Measurements from ENCODE around the gene ZCCHC10.
A peak's percentile ranks its signal among the peaks of the same experiment; 100 is the strongest.
"Not testable (repeated sequence)": the region's sequence is repeated elsewhere in the genome, so short reads cannot be mapped to it uniquely, and the experiment has no call there.

The ZCCHC10 gene

GRCh38 chr5:132972436-132972828 is 53.9 kb downstream of the ZCCHC10 start:
- not testable (repeated sequence) for DNase-seq

- no peak for DNase-seq
These were observed 54.6 kb downstream of the ZCCHC10 start for GRCh38 chr5:132971483-132972435.

- no peak for DNase-seq
These were observed 61.2 kb downstream of the ZCCHC10 start for GRCh38 chr5:132965120-132965519.

GRCh38 chr5:132963171-132964104 is 62.9 kb downstream of the ZCCHC10 start, which contains the start of gene AFF4:
TSS of gene AFF4 (minus strand) at chr5:132963634. CDS start at chr5:132937189, 26,445 bp downstream.
- DNase-seq: peak; percentile 87 to 94 (median 90)

- peak; percentile 45 to 74 (median 46) for DNase-seq
These were observed 63.8 kb downstream of the ZCCHC10 start for GRCh38 chr5:132962429-132963021.

GRCh38 chr5:132961887-132962286 is 64.5 kb downstream of the ZCCHC10 start:
- DNase-seq: no peak

- DNase-seq: not testable (repeated sequence)
These were observed 65.1 kb downstream of the ZCCHC10 start for GRCh38 chr5:132961123-132961815.

- not testable (repeated sequence) for DNase-seq
These were observed 70.1 kb downstream of the ZCCHC10 start for GRCh38 chr5:132956166-132956799.

- no peak for DNase-seq
These were observed 72.6 kb downstream of the ZCCHC10 start for GRCh38 chr5:132953710-132954109.

- DNase-seq: no peak
These were observed 73.5 kb downstream of the ZCCHC10 start for GRCh38 chr5:132952829-132953228.

GRCh38 chr5:132951897-132952296 is 74.5 kb downstream of the ZCCHC10 start:
- no peak for DNase-seq

- no peak for DNase-seq
These were observed 77.2 kb downstream of the ZCCHC10 start for GRCh38 chr5:132949136-132949535.

- DNase-seq: no peak
These were observed 78.7 kb downstream of the ZCCHC10 start for GRCh38 chr5:132947671-132948070.
